ENCODE measurements around the gene WNT10A. TPM values are rescaled to one million over a fixed set of nuclear protein-coding genes. Genes with fewer than 3 reads are reported as not detected.

The WNT10A gene
- total RNA-seq, 6 experiments from 2014 or later, result not detected

DNA sequence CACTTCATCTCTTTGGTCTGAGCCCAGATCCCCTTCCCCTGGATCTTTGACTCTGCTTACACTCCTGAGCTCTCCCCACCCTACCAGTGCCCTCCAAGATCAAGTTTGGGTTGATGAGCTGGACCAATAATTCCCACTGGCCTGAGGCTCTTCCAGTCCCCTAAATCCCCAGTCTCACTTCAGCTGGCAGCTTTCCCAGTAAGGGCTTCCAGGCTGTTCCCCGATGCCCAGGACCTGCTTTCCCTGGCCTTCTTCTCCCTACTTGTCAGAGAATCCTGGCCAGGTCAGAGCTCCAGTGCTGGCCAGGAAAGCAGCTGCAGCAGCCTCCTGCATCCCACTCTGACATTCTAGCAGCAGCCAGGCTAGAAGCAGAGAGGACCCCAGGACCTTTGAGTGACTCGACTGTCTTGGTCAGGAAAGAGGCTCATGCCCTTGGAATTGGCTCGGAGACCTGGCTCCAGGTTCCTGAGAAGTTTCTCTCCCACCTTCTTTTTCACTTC is 17.6 kb upstream of the WNT10A start:
- Mint-ChIP-seq H3K36me3 (ENCODE audit: low read depth) (no peaks in the 10 kb centered on the region), H3K27ac (no peak overlapping the region), H3K9me3 (no peaks in the 10 kb centered on the region), H3K27me3 (ENCODE audit: insufficient read depth) (peaks cover 59% of the 10 kb centered on the region), H3K4me3 (no peak overlapping the region), H3K4me1 (ENCODE audit: low read depth) (no peaks in the 10 kb centered on the region; the same call in 1 of the 2 replicates)
- DNase-seq, result no peak
- TF ChIP-seq, protein P1, sequence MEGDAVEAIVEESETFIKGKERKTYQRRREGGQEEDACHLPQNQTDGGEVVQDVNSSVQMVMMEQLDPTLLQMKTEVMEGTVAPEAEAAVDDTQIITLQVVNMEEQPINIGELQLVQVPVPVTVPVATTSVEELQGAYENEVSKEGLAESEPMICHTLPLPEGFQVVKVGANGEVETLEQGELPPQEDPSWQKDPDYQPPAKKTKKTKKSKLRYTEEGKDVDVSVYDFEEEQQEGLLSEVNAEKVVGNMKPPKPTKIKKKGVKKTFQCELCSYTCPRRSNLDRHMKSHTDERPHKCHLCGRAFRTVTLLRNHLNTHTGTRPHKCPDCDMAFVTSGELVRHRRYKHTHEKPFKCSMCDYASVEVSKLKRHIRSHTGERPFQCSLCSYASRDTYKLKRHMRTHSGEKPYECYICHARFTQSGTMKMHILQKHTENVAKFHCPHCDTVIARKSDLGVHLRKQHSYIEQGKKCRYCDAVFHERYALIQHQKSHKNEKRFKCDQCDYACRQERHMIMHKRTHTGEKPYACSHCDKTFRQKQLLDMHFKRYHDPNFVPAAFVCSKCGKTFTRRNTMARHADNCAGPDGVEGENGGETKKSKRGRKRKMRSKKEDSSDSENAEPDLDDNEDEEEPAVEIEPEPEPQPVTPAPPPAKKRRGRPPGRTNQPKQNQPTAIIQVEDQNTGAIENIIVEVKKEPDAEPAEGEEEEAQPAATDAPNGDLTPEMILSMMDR (IDR thresholded peaks at IDR 0.05), result no peak

DNA sequence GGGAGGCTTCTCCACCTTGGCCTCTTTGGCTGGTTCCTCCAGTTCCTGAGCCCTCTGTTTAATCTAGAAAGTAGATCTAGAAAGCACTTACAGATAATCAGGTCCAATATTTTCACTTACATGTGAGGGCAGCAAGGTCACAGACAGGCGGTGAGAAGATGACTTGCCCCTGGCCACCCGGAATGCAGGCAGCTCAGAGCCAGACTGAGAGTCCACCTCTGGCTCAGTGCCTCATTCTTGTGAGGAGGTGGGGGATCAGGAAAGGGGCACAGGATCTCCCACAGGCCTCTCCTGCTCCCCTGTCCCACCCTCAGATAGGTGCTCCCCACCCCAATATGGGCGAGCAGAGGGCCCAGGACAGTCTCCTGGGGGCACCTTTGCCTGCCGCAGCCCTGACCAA is 15.3 kb upstream of the WNT10A start:
- no peak overlapping the region for H3K4me3 Mint-ChIP-seq
- no peaks in the 10 kb centered on the region for H3K36me3 Mint-ChIP-seq (ENCODE audit: low read depth)
- peaks cover 59% of the 10 kb centered on the region for H3K27me3 Mint-ChIP-seq (ENCODE audit: insufficient read depth)
- H3K9me3 Mint-ChIP-seq, result no peaks in the 10 kb centered on the region
- no peaks in the 10 kb centered on the region; the same call in 1 of the 2 replicates for H3K4me1 Mint-ChIP-seq (ENCODE audit: low read depth)
- no peak for DNase-seq
- TF ChIP-seq, protein P1 (IDR thresholded peaks at IDR 0.05), result no peak
- no peak overlapping the region for H3K27ac Mint-ChIP-seq

DNA sequence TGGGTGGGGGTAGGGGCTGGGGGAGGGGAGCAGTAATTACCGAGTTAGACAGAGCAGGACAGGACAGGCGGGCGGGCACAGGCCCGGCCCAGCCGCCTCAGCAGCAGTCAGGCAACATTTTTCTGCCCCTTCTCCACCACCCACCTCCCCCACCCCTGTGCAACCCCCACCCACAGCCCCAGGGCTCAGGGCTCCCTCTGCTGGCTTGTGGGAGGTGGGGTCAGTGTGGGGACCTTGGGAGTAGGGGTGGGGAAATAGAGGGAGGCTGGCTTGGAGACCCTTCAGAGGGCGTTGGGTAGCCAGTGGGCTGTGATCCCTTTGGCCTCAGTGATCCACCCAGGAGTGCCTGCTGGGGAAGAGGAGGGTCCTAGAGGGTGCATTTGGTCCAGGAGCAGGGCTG is 14.7 kb upstream of the WNT10A start:
- TF ChIP-seq, protein P1 (IDR thresholded peaks at IDR 0.05), result no peak; the same call in 1 of the 2 replicates
- Mint-ChIP-seq H3K36me3 (ENCODE audit: low read depth) (no peaks in the 10 kb centered on the region), H3K9me3 (no peaks in the 10 kb centered on the region), H3K27me3 (ENCODE audit: insufficient read depth) (peaks cover 58% of the 10 kb centered on the region), H3K27ac (no peak overlapping the region), H3K4me1 (ENCODE audit: low read depth) (no peaks in the 10 kb centered on the region; the same call in 1 of the 2 replicates), H3K4me3 (no peak overlapping the region)
- no peak for DNase-seq

DNA sequence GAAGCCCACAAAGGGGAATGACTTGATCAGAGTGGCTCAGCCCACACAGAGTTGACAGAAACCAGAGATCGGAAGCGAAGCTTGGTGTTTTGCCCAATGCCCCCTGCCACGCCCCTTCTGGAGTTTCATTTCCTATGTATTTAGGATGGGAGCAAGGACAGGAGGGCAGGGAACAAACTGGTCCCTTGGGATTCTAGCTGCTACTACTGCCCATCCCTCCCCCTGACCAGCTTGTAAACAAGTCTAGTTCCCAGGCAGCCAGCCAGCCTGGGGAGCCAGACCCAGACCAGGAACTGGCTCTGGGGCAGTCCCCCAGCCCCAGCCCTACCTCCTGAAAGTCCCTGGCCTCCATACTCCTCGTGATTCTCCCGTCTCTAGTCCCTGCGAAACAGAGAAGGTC is 12.8 kb upstream of the WNT10A start:
- DNase-seq, result no peak
- no peaks in the 10 kb centered on the region for H3K4me1 Mint-ChIP-seq (ENCODE audit: low read depth)
- no peak overlapping the region for H3K4me3 Mint-ChIP-seq
- TF ChIP-seq, protein P1 (IDR thresholded peaks at IDR 0.05), result no peak
- H3K27me3 Mint-ChIP-seq (ENCODE audit: insufficient read depth), result peaks cover 55% of the 10 kb centered on the region
- no peaks in the 10 kb centered on the region for H3K36me3 Mint-ChIP-seq (ENCODE audit: low read depth)
- H3K9me3 Mint-ChIP-seq, result no peaks in the 10 kb centered on the region
- H3K27ac Mint-ChIP-seq, result no peak overlapping the region

DNA sequence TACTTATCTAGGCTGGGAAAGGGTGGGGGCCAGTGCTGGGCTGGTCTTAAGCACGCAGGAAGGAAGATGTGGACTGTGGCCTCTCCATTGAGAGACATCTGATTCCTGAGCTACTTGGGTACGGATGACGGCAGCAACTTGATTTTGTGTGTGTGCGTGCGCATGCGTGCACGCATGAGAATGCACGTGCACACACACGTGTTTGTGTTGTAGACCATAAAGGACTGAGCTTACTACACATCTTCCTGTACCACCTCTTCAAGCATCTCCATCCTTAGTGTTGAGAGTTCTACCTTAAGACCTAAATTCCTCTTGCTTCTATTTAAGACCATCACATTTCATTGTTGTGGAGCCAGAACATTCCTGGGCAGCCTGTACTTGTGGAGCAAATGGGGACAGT is 11.6 kb upstream of the WNT10A start:
- DNase-seq, result no peak
- Mint-ChIP-seq H3K4me1 (ENCODE audit: low read depth) (no peaks in the 10 kb centered on the region), H3K36me3 (ENCODE audit: low read depth) (no peaks in the 10 kb centered on the region), H3K27ac (no peak overlapping the region), H3K9me3 (no peaks in the 10 kb centered on the region), H3K4me3 (no peak overlapping the region), H3K27me3 (ENCODE audit: insufficient read depth) (peaks cover 54% of the 10 kb centered on the region)
- TF ChIP-seq, protein P1 (IDR thresholded peaks at IDR 0.05), result no peak

DNA sequence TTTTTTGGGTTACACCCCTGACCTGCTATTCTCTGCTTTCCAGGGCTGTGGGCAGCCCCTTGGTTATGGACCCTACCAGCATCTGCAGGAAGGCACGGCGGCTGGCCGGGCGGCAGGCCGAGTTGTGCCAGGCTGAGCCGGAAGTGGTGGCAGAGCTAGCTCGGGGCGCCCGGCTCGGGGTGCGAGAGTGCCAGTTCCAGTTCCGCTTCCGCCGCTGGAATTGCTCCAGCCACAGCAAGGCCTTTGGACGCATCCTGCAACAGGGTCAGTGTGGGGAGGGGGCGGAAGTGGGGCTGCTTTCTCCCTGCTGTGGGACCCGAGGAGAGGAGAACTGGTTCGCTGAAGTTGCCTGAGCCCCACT is 9.7 kb upstream of the WNT10A start:
- Mint-ChIP-seq H3K4me1 (ENCODE audit: low read depth) (no peaks in the 10 kb centered on the region), H3K27me3 (ENCODE audit: insufficient read depth) (peaks cover 56% of the 10 kb centered on the region), H3K9me3 (no peaks in the 10 kb centered on the region), H3K36me3 (ENCODE audit: low read depth) (no peaks in the 10 kb centered on the region), H3K4me3 (no peak overlapping the region), H3K27ac (no peak overlapping the region)
- TF ChIP-seq, protein P1 (IDR thresholded peaks at IDR 0.05), result no peak
- no peak for DNase-seq
